ENCODE data around the gene ZNF329. TPM values are rescaled to one million over a fixed set of nuclear protein-coding genes. Genes with fewer than 3 reads are reported as not detected.
A peak's percentile ranks its signal among the peaks of the same experiment; 100 is the strongest.

ZNF329 gene
- polyA plus RNA-seq, 1 of the 3 experiments (the other 2 are of a cell fraction) = 3.6 TPM

DNA sequence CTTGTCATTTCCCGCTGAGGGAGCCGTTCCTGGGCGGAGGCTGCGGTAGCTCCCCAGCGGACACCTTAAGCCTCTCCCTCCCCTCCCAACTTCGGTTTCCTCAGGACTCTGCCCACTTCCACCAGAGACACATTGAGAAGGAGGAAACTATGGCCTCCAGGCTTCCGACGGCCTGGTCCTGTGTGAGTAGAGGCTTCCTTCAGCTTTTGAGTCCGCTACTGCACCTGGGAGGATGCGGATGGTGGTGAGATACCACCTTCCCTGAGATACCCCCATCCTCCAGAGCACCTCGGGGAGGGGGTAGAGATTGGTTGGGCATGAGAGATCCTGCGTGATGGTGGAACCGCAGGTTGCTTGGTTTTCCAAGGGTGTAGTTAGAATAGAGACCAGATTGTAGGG is 33.2 kb upstream of the ZNF329 start (continued):
- no peak for TF ChIP-seq RAD21 (IDR thresholded peaks at IDR 0.05; ENCODE audit: low read length)

DNA sequence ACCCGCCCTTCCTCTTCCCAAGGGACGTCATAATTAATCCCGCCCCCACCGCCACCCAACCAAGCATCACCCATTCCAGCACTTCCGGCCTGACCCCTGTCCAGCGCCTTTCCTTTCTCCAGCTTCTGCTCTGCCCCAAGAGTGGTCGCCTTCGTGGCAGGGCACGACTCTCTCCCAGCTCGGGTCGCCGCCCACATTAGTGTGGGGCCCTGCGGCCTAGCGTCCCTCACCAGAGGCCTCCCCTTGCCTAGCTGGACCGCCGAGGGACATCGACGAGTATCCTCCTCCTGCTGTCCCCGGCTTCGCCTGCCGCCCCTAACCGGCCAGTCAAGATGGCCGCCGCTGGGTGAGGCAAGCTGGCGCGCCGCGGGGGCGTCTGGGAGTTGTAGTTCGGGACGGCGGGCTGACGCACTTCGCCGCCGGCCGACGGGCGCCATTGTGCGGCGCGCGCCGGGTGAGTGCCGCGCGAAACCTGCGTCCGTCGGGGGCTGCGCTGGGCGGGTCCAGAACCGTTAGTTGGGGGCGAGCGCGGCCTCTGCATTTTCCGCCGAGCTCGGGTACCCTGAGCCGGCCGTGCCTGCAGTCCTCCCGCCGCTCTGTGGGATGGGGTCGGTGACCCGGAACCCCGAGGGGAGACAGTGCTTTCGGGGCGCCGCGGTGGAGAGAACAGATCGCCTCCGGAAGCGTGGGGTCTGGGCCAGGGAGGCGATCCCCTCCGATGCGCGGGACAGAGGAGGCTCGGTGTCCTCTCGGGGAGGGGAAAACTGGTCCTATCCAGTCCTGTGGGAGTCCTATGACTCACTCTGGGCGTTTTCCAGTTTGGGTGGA is 32.6 kb upstream of the ZNF329 start, which contains the start of gene ZNF274:
Gene ZNF274 (plus strand): TSS at position 73 of the 828 bp plus-strand sequence. CDS start 905 bp downstream, outside the sequence.
- DNase-seq = peak; percentile 91
- no peaks in the 10 kb centered on the region for H3K9me2 ChIP-seq
- H4K20me1 ChIP-seq (ENCODE audit: insufficient read depth) = no peaks in the 10 kb centered on the region
- peak within 1 kb of the TSS; percentile 54 to 65 for H3K4me3 ChIP-seq (ENCODE audit: low read depth in 2 of 2, low read length in 1 of 2)
- H2AFZ ChIP-seq (ENCODE audit: low read depth) = peak within 1 kb of the TSS; percentile 92; the same call in 1 of the 2 replicates
- TF ChIP-seq MXI1 (IDR thresholded peaks at IDR 0.05; ENCODE audit: low read depth, low read length) = no peak
- TF ChIP-seq POLR2AphosphoS5 (IDR thresholded peaks at IDR 0.05; ENCODE audit: low read depth, low read length) = no peak
- TF ChIP-seq ELF1 (IDR thresholded peaks at IDR 0.05) = 0 out of 2 replicates have a peak, but pooled peaks have one; percentile 19
- TF ChIP-seq SMC3 (IDR thresholded peaks at IDR 0.05; ENCODE audit: low read depth, low read length) = no peak
- no peak for TF ChIP-seq JUND (IDR thresholded peaks at IDR 0.05)
- TF ChIP-seq, protein P1, sequence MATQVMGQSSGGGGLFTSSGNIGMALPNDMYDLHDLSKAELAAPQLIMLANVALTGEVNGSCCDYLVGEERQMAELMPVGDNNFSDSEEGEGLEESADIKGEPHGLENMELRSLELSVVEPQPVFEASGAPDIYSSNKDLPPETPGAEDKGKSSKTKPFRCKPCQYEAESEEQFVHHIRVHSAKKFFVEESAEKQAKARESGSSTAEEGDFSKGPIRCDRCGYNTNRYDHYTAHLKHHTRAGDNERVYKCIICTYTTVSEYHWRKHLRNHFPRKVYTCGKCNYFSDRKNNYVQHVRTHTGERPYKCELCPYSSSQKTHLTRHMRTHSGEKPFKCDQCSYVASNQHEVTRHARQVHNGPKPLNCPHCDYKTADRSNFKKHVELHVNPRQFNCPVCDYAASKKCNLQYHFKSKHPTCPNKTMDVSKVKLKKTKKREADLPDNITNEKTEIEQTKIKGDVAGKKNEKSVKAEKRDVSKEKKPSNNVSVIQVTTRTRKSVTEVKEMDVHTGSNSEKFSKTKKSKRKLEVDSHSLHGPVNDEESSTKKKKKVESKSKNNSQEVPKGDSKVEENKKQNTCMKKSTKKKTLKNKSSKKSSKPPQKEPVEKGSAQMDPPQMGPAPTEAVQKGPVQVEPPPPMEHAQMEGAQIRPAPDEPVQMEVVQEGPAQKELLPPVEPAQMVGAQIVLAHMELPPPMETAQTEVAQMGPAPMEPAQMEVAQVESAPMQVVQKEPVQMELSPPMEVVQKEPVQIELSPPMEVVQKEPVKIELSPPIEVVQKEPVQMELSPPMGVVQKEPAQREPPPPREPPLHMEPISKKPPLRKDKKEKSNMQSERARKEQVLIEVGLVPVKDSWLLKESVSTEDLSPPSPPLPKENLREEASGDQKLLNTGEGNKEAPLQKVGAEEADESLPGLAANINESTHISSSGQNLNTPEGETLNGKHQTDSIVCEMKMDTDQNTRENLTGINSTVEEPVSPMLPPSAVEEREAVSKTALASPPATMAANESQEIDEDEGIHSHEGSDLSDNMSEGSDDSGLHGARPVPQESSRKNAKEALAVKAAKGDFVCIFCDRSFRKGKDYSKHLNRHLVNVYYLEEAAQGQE (IDR thresholded peaks at IDR 0.05; ENCODE audit: low read depth, low read length) = no peak
- TF ChIP-seq CHD2 (IDR thresholded peaks at IDR 0.05; ENCODE audit: low read length, partially characterized antibody) = peak; percentile 18
- TF ChIP-seq, protein P2, sequence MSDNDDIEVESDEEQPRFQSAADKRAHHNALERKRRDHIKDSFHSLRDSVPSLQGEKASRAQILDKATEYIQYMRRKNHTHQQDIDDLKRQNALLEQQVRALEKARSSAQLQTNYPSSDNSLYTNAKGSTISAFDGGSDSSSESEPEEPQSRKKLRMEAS (IDR thresholded peaks at IDR 0.05; ENCODE audit: low read depth) = peak; percentile 83
- no peak for TF ChIP-seq RAD21 (IDR thresholded peaks at IDR 0.05; ENCODE audit: low read length)
- TF ChIP-seq, protein P3, sequence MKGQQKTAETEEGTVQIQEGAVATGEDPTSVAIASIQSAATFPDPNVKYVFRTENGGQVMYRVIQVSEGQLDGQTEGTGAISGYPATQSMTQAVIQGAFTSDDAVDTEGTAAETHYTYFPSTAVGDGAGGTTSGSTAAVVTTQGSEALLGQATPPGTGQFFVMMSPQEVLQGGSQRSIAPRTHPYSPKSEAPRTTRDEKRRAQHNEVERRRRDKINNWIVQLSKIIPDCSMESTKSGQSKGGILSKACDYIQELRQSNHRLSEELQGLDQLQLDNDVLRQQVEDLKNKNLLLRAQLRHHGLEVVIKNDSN (IDR thresholded peaks at IDR 0.05; ENCODE audit: borderline replicate concordance, low read depth) = no peak
- peak; percentile 94 for TF ChIP-seq YY1 (IDR thresholded peaks at IDR 0.05; ENCODE audit: low read depth)
- 0 out of 2 replicates have a peak, but pooled peaks have one; percentile 48 for TF ChIP-seq TAF1 (IDR thresholded peaks at IDR 0.05; ENCODE audit: borderline replicate concordance, low read depth, low read length)
- TF ChIP-seq TCF12 (IDR thresholded peaks at IDR 0.05) = no peak
- peak; percentile 61 for TF ChIP-seq GABPA (IDR thresholded peaks at IDR 0.05; ENCODE audit: low read depth)
- TF ChIP-seq RXRA (IDR thresholded peaks at IDR 0.05; ENCODE audit: borderline replicate concordance, low read depth) = no peak
- no peak for TF ChIP-seq NRF1 (IDR thresholded peaks at IDR 0.05; ENCODE audit: low read depth, low read length)
- peaks cover 10% of the 10 kb centered on the region; the same call in 1 of the 2 replicates for H3K9me3 ChIP-seq
- peak within 1 kb of the TSS; percentile 82 to 85 for H3K27ac ChIP-seq (ENCODE audit: low read depth in 2 of 2, low read length in 1 of 2)
- peaks cover 0 to 28% of the 10 kb centered on the region in 2 experiments for H3K36me3 ChIP-seq (replicated peaks in 1 of 2; ENCODE audit: control insufficient read depth in 1 of 2, insufficient read depth in 2 of 2, low read length in 1 of 2)
- H3F3A ChIP-seq (replicated peaks; ENCODE audit: insufficient read depth) = peaks cover 3% of the 10 kb centered on the region
- no peaks in the 10 kb centered on the region; a peak in 1 of 4 replicates for H3K4me1 ChIP-seq (ENCODE audit: control insufficient read depth in 1 of 2, insufficient read depth in 2 of 2, low read depth in 1 of 2, low read length in 1 of 2)
- WGBS (ENCODE audit: low lambda C conversion rate) = 3% methylated on average over 16 of the region's 80 CpGs
- ChIA-PET CTCF (no interaction called here), POLR2A (interaction anchor here (1.0 to 1.6 kb wide), 4 partner anchors 46 to 181 kb away, joined by 3 to 5 read pairs (median 4); partner anchors contain the start of genes ZNF135, ZNF497, ZNF544 and ZNF606)
- no peaks in the 10 kb centered on the region for H3K27me3 ChIP-seq (ENCODE audit: insufficient read depth)
- no peaks in the 10 kb centered on the region for H3K79me2 ChIP-seq (ENCODE audit: insufficient read depth)
- H3K4me2 ChIP-seq = peak within 1 kb of the TSS; percentile 74
- peak within 1 kb of the TSS; percentile 71 for H3K9ac ChIP-seq
